IMR-90 (cell line): ENCODE data around the gene CTDSPL. TPM values are rescaled to one million over a fixed set of nuclear protein-coding genes. Genes with fewer than 3 reads are reported as not detected.

Source experiments
- ATAC-seq: fragments of 200-7000 bp; cut with Tn5 transposase; 2 replicates; pipeline ENCODE4 v1.9.1; 2020; ENCODE audit warnings: low read depth, mild to moderate bottlenecking, moderate library complexity
- BruUV-seq: library from RNA; stranded (reverse); fragments of 400-500 nt; replicated peaks from 2 replicates; lab custom pipeline; 2021; lab: Mats Ljungman, UMichigan
- CTCF ChIA-PET: fragments of 300-600 bp; formaldehyde crosslinking; extraction: SDS; loops from one replicate; lab custom pipeline; 2021; ENCODE audit warnings: antibody characterized with exemption; lab: Yijun Ruan, JAX
- POLR2A ChIA-PET: fragments of 300-600 bp; sonication (Branson Sonifier 250); formaldehyde crosslinking; loops from one replicate; lab custom pipeline; 2022; ENCODE audit warnings: antibody characterized with exemption; ENCODE audit not compliant: unreplicated experiment; lab: Charles Lee
- DNase-seq: peaks from one replicate; pipeline ENCODE4 v3.0.0; 2013
- H2AFZ ChIP-seq: replicated peaks from 2 replicates; pipeline ENCODE3; 2013; ENCODE audit warnings: low read length, mild to moderate bottlenecking; ENCODE audit not compliant: poor library complexity
- H2AK5ac ChIP-seq: 2 replicates; pipeline ENCODE4 v1.6.1; 2013; ENCODE audit warnings: low read depth, low read length, inconsistent platforms
- H2AK9ac ChIP-seq: replicated peaks from 2 replicates; pipeline ENCODE3; 2013; ENCODE audit warnings: mild to moderate bottlenecking, low read depth, low read length, moderate library complexity; ENCODE audit not compliant: poor library complexity
- H2BK120ac ChIP-seq: 2 replicates; pipeline ENCODE4 v1.6.1; 2013; ENCODE audit warnings: low read depth, low read length, inconsistent platforms
- H2BK15ac ChIP-seq: 3 replicates; pipeline ENCODE4 v1.6.1; 2013; ENCODE audit warnings: low read depth, low read length, inconsistent platforms
- H2BK20ac ChIP-seq: 2 replicates; pipeline ENCODE4 v1.6.1; 2013; ENCODE audit warnings: low read depth, mild to moderate bottlenecking, inconsistent platforms, low read length, moderate library complexity
- H2BK5ac ChIP-seq: 2 replicates; pipeline ENCODE4 v1.6.1; 2013; ENCODE audit warnings: mild to moderate bottlenecking, low read depth, low read length, inconsistent platforms; ENCODE audit not compliant: poor library complexity, severe bottlenecking
- H3K14ac ChIP-seq: replicated peaks from 2 replicates; pipeline ENCODE4 v1.6.1; 2013; ENCODE audit warnings: low read depth, low read length, inconsistent platforms
- H3K18ac ChIP-seq: 2 replicates; pipeline ENCODE4 v1.6.1; 2013; ENCODE audit warnings: low read depth, low read length, control low read depth
- H3K23ac ChIP-seq: 2 replicates; pipeline ENCODE4 v1.6.1; 2013; ENCODE audit warnings: low read depth, low read length, inconsistent platforms
- H3K27ac ChIP-seq: 2 replicates; pipeline ENCODE4 v1.5.1; 2013; ENCODE audit warnings: mild to moderate bottlenecking, control low read depth, low read length; ENCODE audit not compliant: insufficient read depth
- H3K27me3 ChIP-seq: 2 replicates; pipeline ENCODE4 v1.6.1; 2013; ENCODE audit warnings: low read length; ENCODE audit not compliant: control insufficient read depth, insufficient read depth
- H3K36me3 ChIP-seq: 2 replicates; pipeline ENCODE4 v1.6.1; 2013; ENCODE audit warnings: low read length, mixed read lengths; ENCODE audit not compliant: control insufficient read depth, insufficient read depth
- H3K4ac ChIP-seq: 2 replicates; pipeline ENCODE4 v1.6.1; 2013; ENCODE audit warnings: low read depth, low read length, inconsistent platforms
- H3K4me1 ChIP-seq: 2 replicates; pipeline ENCODE4 v1.6.1; 2013; ENCODE audit warnings: low read length, mixed read lengths; ENCODE audit not compliant: control insufficient read depth, insufficient read depth
- H3K4me2 ChIP-seq: 2 replicates; pipeline ENCODE4 v1.6.1; 2013; ENCODE audit warnings: low read depth, mild to moderate bottlenecking, control low read depth, low read length, moderate library complexity
- H3K4me3 ChIP-seq: 2 replicates; pipeline ENCODE4 v1.5.1; 2013; ENCODE audit warnings: low read depth, mild to moderate bottlenecking, control low read depth, low read length, moderate library complexity; ENCODE audit not compliant: insufficient read depth
- H3K56ac ChIP-seq: 2 replicates; pipeline ENCODE4 v1.6.1; 2013; ENCODE audit warnings: low read length, inconsistent platforms; ENCODE audit not compliant: insufficient read depth; ENCODE audit errors: extremely low read depth
- H3K79me1 ChIP-seq, 2 experiments: 2 replicates each; pipeline ENCODE4 v1.6.1; 2013; ENCODE audit warnings: low read length in 2 of 2, inconsistent platforms in 1 of 2, low read depth in 1 of 2
- H3K9ac ChIP-seq: 2 replicates; pipeline ENCODE4 v1.6.1; 2013; ENCODE audit warnings: low read depth, low read length, control low read depth
- H3K9me1 ChIP-seq: 2 replicates; pipeline ENCODE4 v1.6.1; 2013; ENCODE audit warnings: low read length, inconsistent platforms; ENCODE audit not compliant: insufficient read depth
- H3K9me3 ChIP-seq: 2 replicates; pipeline ENCODE4 v1.6.1; 2013; ENCODE audit warnings: low read length; ENCODE audit not compliant: control insufficient read depth, insufficient read depth
- H4K20me1 ChIP-seq: 2 replicates; pipeline ENCODE4 v1.6.1; 2013; ENCODE audit warnings: low read length, inconsistent platforms; ENCODE audit not compliant: insufficient read depth
- H4K5ac ChIP-seq: 2 replicates; pipeline ENCODE4 v1.6.1; 2013; ENCODE audit warnings: mild to moderate bottlenecking, low read depth, low read length, control low read depth
- H4K8ac ChIP-seq, 2 experiments: 2 replicates each; pipeline ENCODE4 v1.6.1; 2013; ENCODE audit warnings: low read depth in 2 of 2, low read length in 2 of 2, control low read depth in 1 of 2, inconsistent platforms in 1 of 2
- H4K91ac ChIP-seq: 2 replicates; pipeline ENCODE4 v1.6.1; 2013; ENCODE audit warnings: low read depth, low read length, inconsistent platforms; ENCODE audit not compliant: insufficient read depth
- BHLHE40 ChIP-seq: fragments of 150-350 bp; IDR thresholded peaks from 2 replicates; pipeline ENCODE4 v1.6.1; 2016; ENCODE audit warnings: mild to moderate bottlenecking, low read depth, low read length
- CEBPB ChIP-seq: IDR thresholded peaks from 2 replicates; pipeline ENCODE4 v1.6.1; 2012; ENCODE audit warnings: low read depth, low read length, improper control_type of control experiment
- CHD1 ChIP-seq: IDR thresholded peaks from 2 replicates; pipeline ENCODE4 v1.6.1; 2012; ENCODE audit warnings: low read depth, low read length, improper control_type of control experiment
- FOS ChIP-seq: fragments of 150-350 bp; IDR thresholded peaks from 2 replicates; pipeline ENCODE4 v1.6.1; 2016; ENCODE audit warnings: low read depth, low read length
- MAZ ChIP-seq: IDR thresholded peaks from 2 replicates; pipeline ENCODE4 v1.6.1; 2012; ENCODE audit warnings: low read depth, mild to moderate bottlenecking, low read length, improper control_type of control experiment, moderate library complexity, borderline replicate concordance
- MXI1 ChIP-seq: IDR thresholded peaks from 2 replicates; pipeline ENCODE4 v1.6.1; 2012; ENCODE audit warnings: low read depth, mild to moderate bottlenecking, low read length, moderate library complexity, borderline replicate concordance
- POLR2A ChIP-seq: IDR thresholded peaks from 2 replicates; pipeline ENCODE4 v1.6.1; 2012; ENCODE audit warnings: mild to moderate bottlenecking, low read depth, low read length
- RFX5 ChIP-seq: IDR thresholded peaks from 2 replicates; pipeline ENCODE4 v1.8.0; 2012; ENCODE audit warnings: low read depth, mild to moderate bottlenecking, low read length, moderate library complexity
- SMC3 ChIP-seq: fragments of 150-350 bp; IDR thresholded peaks from 2 replicates; pipeline ENCODE4 v1.6.1; 2016; ENCODE audit warnings: low read depth, mild to moderate bottlenecking, antibody characterized with exemption, low read length, moderate library complexity
- dilution Hi-C: fragments of 300-500 bp; cut with HindIII; formaldehyde crosslinking; loops from one replicate; pipeline ENCODE4 v1.14.3; 2018; ENCODE audit warnings: low sequenced_read_pairs; ENCODE audit not compliant: unreplicated experiment
- in situ Hi-C: fragments of 300-500 bp; cut with MboI; formaldehyde crosslinking; loops from 3 replicates; pipeline ENCODE4 v1.14.3; 2019; ENCODE audit warnings: low sequenced_read_pairs, inconsistent platforms, mixed read lengths
- intact Hi-C: fragments of 100-400 bp; cut with micrococcal nuclease; formaldehyde crosslinking; loops from 2 replicates; pipeline ENCODE4 v1.10.0; 2022
- polyA plus RNA-seq, 3 experiments: library from polyadenylated mRNA; depleted of rRNA; stranded (reverse); fragments of >200 nt; gene quantifications; 2 replicates each; pipeline ENCODE4 v1.2.3, GENCODE V29; 2012; ENCODE audit warnings: low replicate concordance in 1 of 3
- total RNA-seq: library from RNA; depleted of rRNA; stranded (reverse); fragments of >200 nt; gene quantifications from 2 replicates; pipeline ENCODE4 v1.2.3, GENCODE V29; 2012
- TF ChIP-seq, protein P1 (sequence below): fragments of 150-350 bp; IDR thresholded peaks from 2 replicates; pipeline ENCODE4 v1.6.1; 2016; ENCODE audit warnings: low read depth, mild to moderate bottlenecking, low read length, moderate library complexity, borderline replicate concordance
- TF ChIP-seq, protein P2 (sequence below): conservative IDR thresholded peaks from 2 replicates; pipeline ENCODE4 v1.5.1; 2012; ENCODE audit warnings: mild to moderate bottlenecking, low read depth, low read length, improper control_type of control experiment
- TF ChIP-seq, protein P3 (sequence below): fragments of 150-350 bp; IDR thresholded peaks from 2 replicates; pipeline ENCODE4 v1.6.1; 2017; ENCODE audit warnings: mild to moderate bottlenecking, antibody characterized with exemption, low read length, low read depth

CTDSPL gene
- total and polyA plus RNA-seq, 2 of the 4 experiments (the other 2 are of a cell fraction) = 24.5 to 29.0 TPM

DNA sequence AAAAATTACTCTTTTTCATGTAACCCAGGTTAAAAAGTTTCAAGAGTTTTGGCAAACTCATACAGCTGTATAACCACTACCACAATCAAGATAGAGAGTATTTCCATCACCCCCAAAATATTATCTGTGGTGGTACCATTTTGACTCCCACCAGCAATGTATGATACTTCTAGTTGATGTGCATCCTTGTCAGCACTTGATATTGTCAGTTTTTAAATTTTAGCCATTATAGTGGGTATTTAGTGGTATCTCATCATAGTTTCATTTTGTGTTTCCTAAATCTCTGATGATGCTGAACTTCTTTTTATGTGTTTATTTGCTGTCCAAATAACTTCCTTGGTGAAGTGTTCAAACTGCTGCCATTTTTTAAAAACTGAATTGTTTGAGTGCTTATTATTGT is 14.6 kb downstream of the CTDSPL start:
- ATAC-seq (no peak), DNase-seq (no peak)
- CTCF ChIA-PET = no interaction called here
- Histone ChIP-seq H3K9me3 (peaks cover 4% of the 10 kb centered on the region), H3K27me3 (no peaks in the 10 kb centered on the region), H2BK20ac (no peak overlapping the region), H2BK15ac (no peak overlapping the region), H4K8ac (no peak overlapping the region), H2AK5ac (no peak overlapping the region), H3K14ac (no peak overlapping the region), H3K9me1 (peaks cover 5% of the 10 kb centered on the region; the same call in 1 of the 2 replicates), H3K18ac (no peak overlapping the region), H3K27ac (no peak overlapping the region), H2BK120ac (no peak overlapping the region), H3K4me1 (no peaks in the 10 kb centered on the region; the same call in 1 of the 2 replicates), H2AFZ (no peak overlapping the region), H3K4me3 (no peak overlapping the region), H3K56ac (no peak overlapping the region), H4K20me1 (peaks cover 43% of the 10 kb centered on the region), H3K9ac (no peak overlapping the region), H3K4ac (no peak overlapping the region), H3K23ac (no peak overlapping the region), H2AK9ac (no peak overlapping the region), H3K4me2 (no peak overlapping the region), H4K91ac (no peak overlapping the region), H4K5ac (no peak overlapping the region), H3K36me3 (0 out of 2 replicates have a peak, but pooled peaks cover 1% of the 10 kb centered on the region), H3K79me1 (peaks cover 41 to 55% of the 10 kb centered on the region in 2 experiments), H2BK5ac (no peak overlapping the region)
- dilution Hi-C loops (no loop called here), intact Hi-C loops (no loop called here), in situ Hi-C loops (no loop called here)
- BruUV-seq = no TSS peak
- POLR2A ChIA-PET = no interaction called here
- no peak for TF ChIP-seq CHD1
- TF ChIP-seq, protein P1, sequence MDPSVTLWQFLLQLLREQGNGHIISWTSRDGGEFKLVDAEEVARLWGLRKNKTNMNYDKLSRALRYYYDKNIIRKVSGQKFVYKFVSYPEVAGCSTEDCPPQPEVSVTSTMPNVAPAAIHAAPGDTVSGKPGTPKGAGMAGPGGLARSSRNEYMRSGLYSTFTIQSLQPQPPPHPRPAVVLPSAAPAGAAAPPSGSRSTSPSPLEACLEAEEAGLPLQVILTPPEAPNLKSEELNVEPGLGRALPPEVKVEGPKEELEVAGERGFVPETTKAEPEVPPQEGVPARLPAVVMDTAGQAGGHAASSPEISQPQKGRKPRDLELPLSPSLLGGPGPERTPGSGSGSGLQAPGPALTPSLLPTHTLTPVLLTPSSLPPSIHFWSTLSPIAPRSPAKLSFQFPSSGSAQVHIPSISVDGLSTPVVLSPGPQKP = no peak
- TF ChIP-seq, protein P2, sequence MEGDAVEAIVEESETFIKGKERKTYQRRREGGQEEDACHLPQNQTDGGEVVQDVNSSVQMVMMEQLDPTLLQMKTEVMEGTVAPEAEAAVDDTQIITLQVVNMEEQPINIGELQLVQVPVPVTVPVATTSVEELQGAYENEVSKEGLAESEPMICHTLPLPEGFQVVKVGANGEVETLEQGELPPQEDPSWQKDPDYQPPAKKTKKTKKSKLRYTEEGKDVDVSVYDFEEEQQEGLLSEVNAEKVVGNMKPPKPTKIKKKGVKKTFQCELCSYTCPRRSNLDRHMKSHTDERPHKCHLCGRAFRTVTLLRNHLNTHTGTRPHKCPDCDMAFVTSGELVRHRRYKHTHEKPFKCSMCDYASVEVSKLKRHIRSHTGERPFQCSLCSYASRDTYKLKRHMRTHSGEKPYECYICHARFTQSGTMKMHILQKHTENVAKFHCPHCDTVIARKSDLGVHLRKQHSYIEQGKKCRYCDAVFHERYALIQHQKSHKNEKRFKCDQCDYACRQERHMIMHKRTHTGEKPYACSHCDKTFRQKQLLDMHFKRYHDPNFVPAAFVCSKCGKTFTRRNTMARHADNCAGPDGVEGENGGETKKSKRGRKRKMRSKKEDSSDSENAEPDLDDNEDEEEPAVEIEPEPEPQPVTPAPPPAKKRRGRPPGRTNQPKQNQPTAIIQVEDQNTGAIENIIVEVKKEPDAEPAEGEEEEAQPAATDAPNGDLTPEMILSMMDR = no peak
- TF ChIP-seq BHLHE40 = no peak
- TF ChIP-seq MAZ = no peak
- no peak for TF ChIP-seq RFX5
- no peak for TF ChIP-seq SMC3
- no peak for TF ChIP-seq POLR2A
- TF ChIP-seq CEBPB = no peak
- TF ChIP-seq MXI1 = no peak
- TF ChIP-seq FOS = no peak
- TF ChIP-seq, protein P3, sequence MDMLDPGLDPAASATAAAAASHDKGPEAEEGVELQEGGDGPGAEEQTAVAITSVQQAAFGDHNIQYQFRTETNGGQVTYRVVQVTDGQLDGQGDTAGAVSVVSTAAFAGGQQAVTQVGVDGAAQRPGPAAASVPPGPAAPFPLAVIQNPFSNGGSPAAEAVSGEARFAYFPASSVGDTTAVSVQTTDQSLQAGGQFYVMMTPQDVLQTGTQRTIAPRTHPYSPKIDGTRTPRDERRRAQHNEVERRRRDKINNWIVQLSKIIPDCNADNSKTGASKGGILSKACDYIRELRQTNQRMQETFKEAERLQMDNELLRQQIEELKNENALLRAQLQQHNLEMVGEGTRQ = no peak
